HL-60/S4 treated with phorbol 12-myristate 13-acetate at 8.2 ng/mL for 4 days and 3 days (cell line): ENCODE results near the gene DFFB.
"Not testable (repeated sequence)": the region's sequence is repeated elsewhere in the genome, so short reads cannot be mapped to it uniquely, and the experiment has no call there.

Experiments used
- in situ Hi-C: fragments of 300-500 bp; cut with MboI; formaldehyde crosslinking; loops from 2 replicates; pipeline ENCODE4 v1.15.0; 2022; ENCODE audit warnings: low sequenced_read_pairs

Gene DFFB

DNA sequence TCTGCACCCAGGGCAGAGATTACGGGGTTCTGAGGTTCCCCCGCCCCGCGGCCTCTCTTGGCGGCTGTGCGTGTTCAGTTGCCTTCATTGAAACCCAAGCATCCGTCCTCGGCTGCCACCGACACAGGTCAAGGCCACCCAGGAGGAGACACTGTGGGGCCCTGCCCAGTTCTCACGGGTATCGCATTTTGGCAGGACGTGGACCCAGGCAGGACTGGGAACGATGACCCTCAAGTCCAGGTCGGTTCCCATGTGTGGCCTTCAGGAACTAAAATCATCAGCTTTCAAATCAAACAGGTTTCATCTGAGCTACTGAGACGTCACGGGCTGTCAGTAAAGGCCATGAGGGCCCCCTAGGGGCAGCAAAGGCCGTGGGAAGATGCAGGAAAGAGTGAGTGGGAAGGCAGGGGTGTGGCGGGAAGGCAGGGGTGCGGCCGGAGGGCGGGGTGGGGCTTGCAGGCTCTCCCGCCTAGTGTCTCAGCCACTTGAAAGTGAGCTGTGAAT, 49.8 kb downstream of the DFFB start:
- in situ Hi-C loops = no loop called here

DNA sequence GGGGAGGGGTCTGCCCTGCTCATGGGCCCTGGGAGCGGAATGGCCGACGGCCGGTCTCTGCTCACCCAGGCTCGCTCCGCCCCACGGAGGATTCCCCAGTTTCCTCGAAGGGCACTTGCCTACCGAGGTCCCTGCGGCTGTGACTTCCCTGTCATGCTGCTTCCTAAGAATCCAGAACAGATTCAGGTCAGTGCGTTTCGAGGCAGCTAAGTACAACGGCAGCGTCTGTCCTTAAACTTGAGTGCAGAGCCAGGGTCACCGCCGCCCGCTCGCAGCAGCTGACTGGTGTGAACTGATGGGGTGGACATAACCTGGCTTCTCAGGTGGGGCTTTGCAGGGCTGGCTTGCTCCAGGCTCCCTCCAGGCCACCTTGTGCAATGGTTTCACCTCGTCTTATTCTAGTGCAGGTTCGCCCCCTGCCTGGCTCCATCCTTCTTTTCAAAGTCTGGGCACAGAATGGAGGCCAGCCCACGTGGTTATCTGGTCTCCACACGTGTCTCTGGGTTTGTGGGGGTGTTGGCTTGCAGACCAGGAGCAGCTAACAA, 50.4 kb downstream of the DFFB start:
- in situ Hi-C loops = no loop called here

DNA sequence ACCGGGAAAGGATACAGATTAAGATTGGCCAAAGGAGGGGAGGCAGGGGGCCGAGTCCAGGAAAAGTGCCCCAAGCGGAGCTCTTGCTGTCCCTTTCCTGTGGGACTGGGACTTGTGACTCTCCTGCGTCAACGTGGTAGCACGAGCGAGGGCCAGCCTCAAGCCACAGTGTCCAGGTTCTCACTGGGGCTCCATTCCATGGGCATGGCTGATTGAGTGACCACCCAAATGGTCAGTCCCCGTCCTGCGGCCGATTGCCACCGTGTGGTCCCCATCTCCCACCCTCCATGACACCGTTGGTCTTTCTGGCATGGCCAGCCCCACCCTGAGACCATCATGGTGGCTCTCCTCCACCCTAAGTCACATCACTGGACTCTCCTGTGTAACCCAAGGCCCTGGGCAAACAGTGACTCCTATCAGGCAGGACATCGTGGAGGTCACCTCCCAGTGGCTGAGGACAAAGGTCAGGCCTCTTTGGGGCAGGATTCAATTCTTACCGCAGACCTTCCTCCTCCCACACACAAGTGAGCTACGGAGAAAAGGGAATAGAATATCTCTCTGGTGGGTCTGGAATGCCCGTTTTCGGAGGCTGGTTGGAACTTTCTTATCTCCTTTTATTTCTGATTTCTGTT, 51.7 kb downstream of the DFFB start:
- in situ Hi-C loops = no loop called here

GRCh38 chr1:3909615-3910014, 52.3 kb downstream of the DFFB start:
- in situ Hi-C loops = no loop called here

DNA sequence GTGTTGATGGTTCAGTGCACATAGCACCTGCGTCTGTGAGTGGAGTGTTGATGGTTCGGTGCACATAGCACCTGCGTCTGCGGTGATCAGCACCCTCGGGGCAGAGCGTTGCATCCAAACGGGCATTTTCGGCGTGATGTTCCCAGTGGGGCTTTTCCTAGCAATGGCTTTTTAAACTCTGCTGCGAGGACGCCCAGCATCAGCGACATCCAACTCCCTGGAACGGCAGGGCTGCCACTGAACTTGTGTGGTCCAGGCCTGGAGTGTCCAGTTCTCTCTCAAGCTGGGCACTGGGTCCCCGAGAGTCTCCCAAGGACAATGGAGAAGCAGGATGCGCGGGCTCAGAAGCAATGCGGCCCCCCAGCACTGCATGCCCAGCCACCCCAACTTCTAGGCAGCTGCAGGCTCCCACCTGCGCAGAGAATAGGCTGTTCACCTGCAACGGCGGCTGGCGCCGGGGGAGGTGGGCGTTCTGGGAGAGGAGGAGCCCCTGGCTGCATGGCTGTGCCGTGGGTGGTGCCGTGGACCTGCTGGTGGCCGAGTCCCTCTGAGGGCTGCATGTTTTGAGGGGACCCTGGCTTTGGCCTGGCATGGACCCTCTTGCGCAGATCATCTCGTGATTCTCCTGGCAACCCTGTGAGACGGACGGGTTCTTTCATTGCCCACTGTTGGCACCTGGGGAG, 52.9 kb downstream of the DFFB start:
- in situ Hi-C loops = no loop called here

DNA sequence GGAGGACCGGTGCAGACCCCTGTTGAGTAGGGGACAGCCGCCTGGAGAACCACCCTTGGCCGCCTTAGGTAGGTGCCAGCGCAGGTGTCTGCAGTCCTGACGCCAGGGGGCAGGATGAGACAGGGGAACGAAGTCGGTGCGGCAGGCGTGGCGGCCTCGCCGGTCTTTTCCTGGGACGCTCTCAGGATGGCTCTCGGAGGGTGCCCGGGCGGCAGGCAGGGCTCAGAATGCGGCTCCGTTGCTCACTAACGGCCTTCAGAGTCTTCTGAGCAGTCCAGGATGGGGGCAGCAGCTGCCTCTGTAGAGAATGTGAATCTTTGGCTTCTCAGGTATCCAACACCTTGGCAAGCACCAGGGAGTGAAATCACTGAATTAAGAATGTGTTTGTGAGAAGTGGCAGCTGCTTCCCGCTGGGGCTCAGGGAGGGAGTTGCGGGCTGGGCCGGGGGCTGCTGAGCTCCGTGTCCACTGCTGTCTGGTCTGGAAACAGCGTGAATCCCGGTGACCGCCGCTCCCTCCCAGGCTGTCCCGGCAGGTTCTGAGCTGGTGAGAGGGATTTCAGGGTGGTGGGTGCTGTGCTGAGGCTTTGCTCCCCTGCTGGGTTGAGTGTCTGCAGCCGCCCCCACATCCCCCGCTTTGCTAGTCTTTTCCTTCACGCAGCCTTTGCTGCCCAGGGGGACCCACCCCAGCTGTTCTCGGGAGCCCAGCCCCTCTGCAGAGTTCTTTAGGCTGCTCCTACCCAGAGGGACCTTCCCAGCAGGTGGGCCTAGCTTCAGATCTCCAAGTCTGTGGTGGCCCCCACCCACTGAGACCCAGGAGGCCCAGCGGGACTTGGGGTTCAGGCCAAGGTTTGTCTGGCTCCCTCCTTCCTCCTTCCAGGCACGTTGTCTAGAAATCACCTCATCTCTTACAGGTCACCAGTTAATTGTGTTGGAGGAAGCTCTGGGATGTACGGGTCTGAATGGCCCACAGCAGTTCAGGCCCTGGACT, 53.9 kb downstream of the DFFB start:
- in situ Hi-C loops = no loop called here

- in situ Hi-C loops = no loop called here
Observed at GRCh38 chr1:3911981-3912808, 54.9 kb downstream of the DFFB start.

DNA sequence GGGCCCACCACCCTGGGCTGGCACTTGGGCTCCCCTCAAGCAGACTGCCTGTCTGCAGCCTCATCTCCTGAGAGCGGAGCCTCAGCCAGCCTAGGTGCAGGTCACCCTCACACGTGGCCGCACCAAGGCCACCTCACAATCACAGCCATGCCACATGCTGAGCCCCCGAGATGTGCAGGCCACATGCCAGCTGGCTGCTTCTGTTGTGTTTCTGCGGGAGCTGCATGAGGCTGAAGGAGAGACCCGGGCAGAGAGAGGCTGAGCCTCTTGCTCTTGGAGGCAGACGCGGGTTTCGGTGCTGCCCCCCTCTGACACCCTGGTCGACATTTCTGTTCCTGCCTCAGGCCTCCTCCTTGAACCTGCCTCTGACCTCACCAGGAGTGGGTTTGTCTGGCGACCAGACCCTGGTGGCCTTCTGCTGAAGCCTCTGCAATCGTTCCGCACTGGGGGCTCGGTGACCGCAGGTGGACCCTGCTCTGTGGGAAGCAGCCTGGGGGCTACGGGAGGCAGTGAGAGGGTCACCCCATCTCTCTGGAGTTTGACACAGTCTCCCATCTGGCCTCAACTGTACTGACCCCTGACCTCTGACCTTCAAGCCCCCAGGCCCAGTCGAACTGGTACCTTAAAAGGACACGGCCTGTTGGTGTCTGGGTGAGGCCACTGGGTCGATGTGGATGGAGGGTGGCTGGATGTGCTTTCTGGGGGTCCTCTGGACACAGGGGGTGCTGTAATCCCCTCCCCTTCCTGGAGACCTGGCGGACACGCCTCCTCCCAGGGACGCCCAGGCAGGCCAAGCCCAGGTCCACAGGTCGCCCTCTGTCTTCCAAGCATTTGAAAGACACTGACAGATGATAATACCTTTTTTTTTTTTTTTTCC, 55.8 kb downstream of the DFFB start:
- in situ Hi-C loops = no loop called here

DNA sequence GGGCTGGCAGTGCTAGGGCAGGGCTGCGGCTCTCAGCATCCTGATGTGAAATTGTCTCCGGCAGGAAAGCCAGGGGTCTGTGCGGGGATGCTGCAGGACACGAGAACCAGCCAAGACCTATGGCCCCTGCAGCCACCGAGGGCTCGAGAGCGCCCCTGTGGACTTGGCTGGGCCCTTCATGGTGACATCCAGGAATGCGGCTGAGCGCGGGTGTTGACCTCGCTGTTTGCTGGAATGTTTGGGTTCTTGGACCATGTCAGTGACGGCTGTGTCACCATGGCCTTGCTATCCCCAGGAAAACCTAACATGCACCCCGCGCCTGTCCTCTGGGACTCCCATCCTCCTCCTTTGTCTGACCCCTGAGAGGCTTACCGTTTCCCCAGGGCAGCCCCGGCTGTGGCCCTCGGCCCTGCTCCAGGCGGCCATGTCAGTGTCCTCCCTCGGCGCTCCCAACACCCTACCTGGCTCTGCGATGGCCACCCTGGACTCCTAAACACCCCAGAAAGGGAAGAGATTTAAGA, 57.1 kb downstream of the DFFB start:
- in situ Hi-C loops = no loop called here

DNA sequence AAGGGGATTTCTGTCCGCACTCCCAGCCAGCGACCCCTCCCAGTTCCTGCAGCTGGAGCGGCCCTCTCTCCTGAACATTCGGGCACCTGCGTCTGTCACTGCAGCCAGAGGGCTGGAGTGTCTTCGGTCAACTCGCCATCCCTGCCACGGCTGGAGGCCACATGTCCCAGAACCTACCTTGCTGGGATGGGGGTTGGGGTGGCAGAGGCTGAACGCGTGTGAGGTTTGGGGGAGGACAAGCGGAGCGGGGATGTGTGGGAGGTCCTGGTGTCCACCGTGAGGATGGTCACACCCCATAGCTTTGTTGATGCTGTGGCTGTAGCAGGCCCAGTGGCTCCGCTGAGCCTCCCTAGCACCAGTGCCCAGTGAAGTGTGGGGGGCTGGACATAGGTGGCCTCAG, 57.6 kb downstream of the DFFB start:
- in situ Hi-C loops = no loop called here

DNA sequence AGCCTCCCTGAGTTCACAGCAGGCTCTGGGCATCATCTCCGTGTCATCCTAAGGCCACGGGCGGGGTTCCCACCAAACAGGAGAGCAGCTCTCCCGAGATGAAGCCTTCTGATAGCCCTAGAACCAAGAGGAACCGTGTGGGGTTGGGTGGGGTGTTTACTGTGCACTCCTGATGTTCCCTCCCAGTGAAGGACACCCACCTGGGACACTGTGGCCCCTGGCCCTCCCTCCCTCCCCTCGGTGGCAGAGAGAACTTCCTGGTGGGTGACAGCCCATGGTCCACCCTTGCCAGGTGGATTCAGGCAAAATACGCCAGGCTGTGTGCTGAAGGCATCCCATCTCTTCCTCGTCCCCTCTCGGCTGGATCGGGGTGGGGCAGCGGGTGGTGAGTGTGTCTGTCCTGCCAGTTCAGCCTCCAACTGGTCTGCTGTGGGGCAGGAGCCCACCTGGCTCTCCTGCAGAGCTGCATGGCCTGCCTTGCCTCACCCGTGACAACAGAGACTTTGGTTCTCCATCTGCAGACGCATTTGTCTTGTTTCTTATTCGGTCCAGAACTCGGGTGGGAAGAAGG, 58.4 kb downstream of the DFFB start:
- in situ Hi-C loops = no loop called here

GRCh38 chr1:3917761-3918160, 60.5 kb downstream of the DFFB start:
- in situ Hi-C loops = no loop called here

DNA sequence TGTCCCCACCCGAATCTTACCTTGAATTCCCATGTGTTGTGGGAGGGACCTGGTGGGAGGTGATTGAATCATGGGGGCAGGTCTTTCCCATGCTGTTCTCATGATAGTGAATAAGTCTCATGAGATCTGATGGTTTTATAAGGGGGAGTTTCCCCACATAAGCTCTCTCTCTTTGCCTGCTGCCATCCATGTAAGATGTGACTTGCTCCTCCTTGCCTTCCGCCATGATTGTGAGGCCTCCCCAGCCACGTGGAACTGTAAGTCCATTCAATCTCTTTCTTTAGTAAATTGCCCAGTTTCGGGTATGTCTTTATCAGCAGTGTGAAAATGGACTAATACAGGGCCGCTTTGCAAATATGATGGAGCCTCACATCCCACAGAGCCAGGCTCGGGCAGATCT, 61.1 kb downstream of the DFFB start:
- in situ Hi-C loops = not testable (repeated sequence)

DNA sequence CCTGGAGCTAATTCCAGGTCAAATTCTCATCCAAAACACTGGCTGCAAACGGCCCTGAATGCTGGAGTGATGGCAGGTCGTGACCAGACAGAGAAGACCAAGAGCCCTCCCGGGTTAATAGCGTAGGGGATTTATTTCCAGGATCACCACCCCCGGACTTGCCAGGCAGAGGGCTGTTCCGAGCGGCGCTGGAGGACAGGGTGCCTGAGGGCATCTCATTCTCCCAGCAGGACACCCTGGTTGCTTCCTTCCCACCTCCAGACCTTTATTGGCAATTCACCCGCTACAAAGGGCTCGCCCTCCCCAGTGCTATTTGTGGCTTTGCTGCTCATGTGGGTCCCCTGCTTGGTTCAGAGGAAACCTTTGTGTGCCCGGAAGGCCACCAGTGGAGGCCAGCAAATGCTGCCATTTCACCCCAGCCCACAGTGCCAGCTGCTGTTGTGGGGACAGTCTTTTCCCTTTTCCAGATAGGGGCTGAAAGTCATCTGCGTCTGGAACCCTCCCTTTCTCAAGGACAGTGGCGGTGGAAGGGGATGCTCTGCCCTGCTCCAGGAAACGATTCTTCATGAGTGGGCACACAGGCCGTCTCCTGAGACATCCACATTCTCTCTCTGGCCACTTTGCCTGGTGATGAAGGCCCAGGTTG, 61.8 kb downstream of the DFFB start:
- in situ Hi-C loops = no loop called here

GRCh38 chr1:3919706-3920105, 62.4 kb downstream of the DFFB start:
- in situ Hi-C loops = no loop called here

GRCh38 chr1:3921765-3922164, 64.5 kb downstream of the DFFB start:
- in situ Hi-C loops = no loop called here

GRCh38 chr1:3922201-3922725, 65.0 kb downstream of the DFFB start:
- in situ Hi-C loops = no loop called here

DNA sequence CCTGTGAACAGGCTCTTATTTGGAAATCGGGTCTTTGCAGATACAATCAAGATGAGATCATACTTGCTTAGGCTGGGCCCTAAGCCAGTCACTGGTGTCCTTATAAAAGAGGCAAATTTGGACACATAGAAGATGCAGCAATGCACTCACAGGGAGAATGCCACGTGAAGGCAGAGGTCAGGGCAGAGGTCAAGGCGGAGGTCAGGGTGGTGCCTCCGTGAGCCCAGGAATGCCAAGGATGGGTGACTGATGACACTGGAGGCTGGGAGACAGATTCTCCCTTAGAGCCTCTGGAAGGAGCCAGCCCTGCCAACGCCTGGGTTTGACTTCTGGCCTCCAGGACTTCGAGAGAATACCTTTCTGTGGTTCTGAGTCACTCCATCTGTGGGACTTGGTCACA, 65.6 kb downstream of the DFFB start:
- in situ Hi-C loops = no loop called here
